Uterus (tissue), 2 donors: ENCODE measurements around the gene IQCB1.

Source experiments
- POLR2A ChIP-seq, 2 donors: fragments of 450-650 bp; IDR thresholded peaks; one replicate each; pipeline ENCODE4 v1.6.1; 2016; ENCODE audit warnings: antibody characterized with exemption in 2 of 2, mild to moderate bottlenecking in 1 of 2, moderate library complexity in 1 of 2
- TF ChIP-seq, protein P1 (sequence below), 4 experiments: fragments of 200-600 bp in 2 of 4; fragments of 450-650 bp in 2 of 4; sonication (generic) in 2 of 4; IDR thresholded peaks; one replicate each; pipeline ENCODE4 v1.5.1; 2016 to 2019; ENCODE audit warnings: antibody characterized with exemption in 4 of 4, mild to moderate bottlenecking in 2 of 4, moderate library complexity in 1 of 4

DNA sequence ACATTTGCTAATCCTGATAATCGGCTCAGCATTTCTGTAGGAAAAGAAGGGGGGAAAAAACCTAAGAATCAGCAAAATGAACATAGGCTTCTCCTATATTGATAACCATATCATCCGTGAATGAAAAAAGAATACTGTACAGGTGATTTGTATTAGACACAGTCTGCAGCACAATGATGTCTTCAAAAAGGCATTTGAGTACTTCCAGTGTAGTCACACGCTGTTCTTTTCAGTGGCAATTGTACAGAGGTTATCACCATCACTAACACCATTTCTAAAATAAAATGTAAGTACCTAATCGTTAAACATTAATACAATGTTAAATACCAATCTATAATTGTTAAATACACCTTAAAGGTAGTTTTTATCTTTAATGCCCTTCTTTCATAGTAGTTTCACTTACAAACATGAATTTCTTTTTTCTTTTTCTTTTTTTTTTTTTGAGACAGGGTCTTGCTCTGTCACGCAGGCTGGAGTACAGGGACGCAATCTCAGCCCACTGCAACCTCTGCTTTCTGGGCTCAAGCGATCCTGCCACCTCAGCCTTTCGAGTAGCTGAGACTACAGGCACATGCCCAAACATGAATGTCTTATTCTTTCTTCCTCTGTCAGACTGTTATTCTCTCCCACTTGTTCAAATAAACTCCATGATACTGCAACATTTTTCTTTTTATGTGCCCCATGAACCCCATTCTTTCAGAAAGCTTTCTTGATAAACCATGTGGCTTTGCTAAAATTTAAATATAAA, 103.7 kb downstream of the IQCB1 start:
- TF ChIP-seq, protein P1, sequence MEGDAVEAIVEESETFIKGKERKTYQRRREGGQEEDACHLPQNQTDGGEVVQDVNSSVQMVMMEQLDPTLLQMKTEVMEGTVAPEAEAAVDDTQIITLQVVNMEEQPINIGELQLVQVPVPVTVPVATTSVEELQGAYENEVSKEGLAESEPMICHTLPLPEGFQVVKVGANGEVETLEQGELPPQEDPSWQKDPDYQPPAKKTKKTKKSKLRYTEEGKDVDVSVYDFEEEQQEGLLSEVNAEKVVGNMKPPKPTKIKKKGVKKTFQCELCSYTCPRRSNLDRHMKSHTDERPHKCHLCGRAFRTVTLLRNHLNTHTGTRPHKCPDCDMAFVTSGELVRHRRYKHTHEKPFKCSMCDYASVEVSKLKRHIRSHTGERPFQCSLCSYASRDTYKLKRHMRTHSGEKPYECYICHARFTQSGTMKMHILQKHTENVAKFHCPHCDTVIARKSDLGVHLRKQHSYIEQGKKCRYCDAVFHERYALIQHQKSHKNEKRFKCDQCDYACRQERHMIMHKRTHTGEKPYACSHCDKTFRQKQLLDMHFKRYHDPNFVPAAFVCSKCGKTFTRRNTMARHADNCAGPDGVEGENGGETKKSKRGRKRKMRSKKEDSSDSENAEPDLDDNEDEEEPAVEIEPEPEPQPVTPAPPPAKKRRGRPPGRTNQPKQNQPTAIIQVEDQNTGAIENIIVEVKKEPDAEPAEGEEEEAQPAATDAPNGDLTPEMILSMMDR (IDR thresholded peaks at IDR 0.05): no peak
- no peak for TF ChIP-seq POLR2A (IDR thresholded peaks at IDR 0.05)
